GM18951 (cell line): Measurements from ENCODE around the gene OSTM1.

Experiments used
- POLR2A ChIP-seq: IDR thresholded peaks from 4 replicates; pipeline ENCODE4 v1.6.1; 2011; ENCODE audit warnings: mild to moderate bottlenecking; ENCODE audit not compliant: insufficient read length, insufficient read depth; ENCODE audit errors: extremely low read depth
- in situ Hi-C: fragments of 300-500 bp; cut with MboI; formaldehyde crosslinking; loops from one replicate; pipeline ENCODE4 v1.12.0; 2022; ENCODE audit warnings: low sequenced_read_pairs, mixed read lengths, inconsistent platforms; ENCODE audit not compliant: unreplicated experiment

OSTM1 gene

GRCh38 chr6:108082539-108082938 lies 8.0 kb upstream of the OSTM1 start:
- in situ Hi-C loops: no loop called here
- TF ChIP-seq POLR2A: no peak

- no peak for TF ChIP-seq POLR2A
- in situ Hi-C loops: no loop called here
These were observed 5.7 kb upstream of the OSTM1 start for GRCh38 chr6:108080010-108080780.

GRCh38 chr6:108078191-108078590 lies 3.6 kb upstream of the OSTM1 start:
- in situ Hi-C loops: no loop called here

GRCh38 chr6:108074057-108074358 lies 533 bp downstream of the OSTM1 start:
- in situ Hi-C loops: no loop called here

More at GRCh38 chr6:108078191-108078590, 3.6 kb upstream of the OSTM1 start:
- no peak for TF ChIP-seq POLR2A

GRCh38 chr6:108071736-108072276 lies 2.7 kb downstream of the OSTM1 start:
- in situ Hi-C loops: no loop called here
- TF ChIP-seq POLR2A: no peak

More at GRCh38 chr6:108074057-108074358, 533 bp downstream of the OSTM1 start:
- no peak for TF ChIP-seq POLR2A

- no peak for TF ChIP-seq POLR2A
- in situ Hi-C loops: no loop called here
These were observed 5.9 kb downstream of the OSTM1 start for GRCh38 chr6:108068618-108069017.

GRCh38 chr6:108068182-108068581 lies 6.4 kb downstream of the OSTM1 start:
- in situ Hi-C loops: no loop called here
- TF ChIP-seq POLR2A: no peak

- no peak for TF ChIP-seq POLR2A
- in situ Hi-C loops: no loop called here
These were observed 21.8 kb downstream of the OSTM1 start for GRCh38 chr6:108052706-108053105.

- in situ Hi-C loops: no loop called here
- TF ChIP-seq POLR2A: no peak
These were observed 23.1 kb downstream of the OSTM1 start for GRCh38 chr6:108051481-108051880.

- TF ChIP-seq POLR2A: no peak
- in situ Hi-C loops: no loop called here
These were observed 34.9 kb downstream of the OSTM1 start for GRCh38 chr6:108039681-108040080.

GRCh38 chr6:108036884-108037283 lies 37.7 kb downstream of the OSTM1 start:
- in situ Hi-C loops: no loop called here
- no peak for TF ChIP-seq POLR2A

GRCh38 chr6:108031968-108032367 lies 42.6 kb downstream of the OSTM1 start:
- in situ Hi-C loops: no loop called here
- no peak for TF ChIP-seq POLR2A

GRCh38 chr6:108030211-108030610 lies 44.3 kb downstream of the OSTM1 start:
- in situ Hi-C loops: no loop called here
- TF ChIP-seq POLR2A: no peak

- no peak for TF ChIP-seq POLR2A
- in situ Hi-C loops: no loop called here
These were observed 45.2 kb downstream of the OSTM1 start for GRCh38 chr6:108029226-108029921.

GRCh38 chr6:108027594-108027993 lies 46.9 kb downstream of the OSTM1 start:
- in situ Hi-C loops: no loop called here
- TF ChIP-seq POLR2A: no peak
